GM23248 (cell line): Measurements from ENCODE around the gene MOCOS. TPM values are rescaled to one million over a fixed set of nuclear protein-coding genes. Genes with fewer than 3 reads are reported as not detected.

Experiments used
- DNase-seq: peaks from one replicate; pipeline ENCODE4 v3.0.0-alpha.2; 2015
- H2AFZ ChIP-seq: fragments of 200-600 bp; sonication (generic); 2 replicates; pipeline ENCODE4 v1.6.1; 2016; ENCODE audit warnings: antibody characterized with exemption
- H3F3A ChIP-seq: fragments of 200-600 bp; sonication (generic); 2 replicates; pipeline ENCODE4 v1.6.1; 2016; ENCODE audit warnings: mild to moderate bottlenecking, antibody characterized with exemption, mixed run types; ENCODE audit not compliant: insufficient read depth
- H3K27ac ChIP-seq: fragments of 200-600 bp; sonication (generic); 2 replicates; pipeline ENCODE4 v1.5.1; 2016; ENCODE audit warnings: mild to moderate bottlenecking
- H3K27me3 ChIP-seq: fragments of 200-600 bp; sonication (generic); replicated peaks from 2 replicates; pipeline ENCODE4 v1.6.1; 2016; ENCODE audit warnings: mild to moderate bottlenecking; ENCODE audit not compliant: insufficient read depth
- H3K36me3 ChIP-seq: fragments of 200-600 bp; sonication (generic); 2 replicates; pipeline ENCODE4 v1.6.1; 2016; ENCODE audit warnings: low read depth, mild to moderate bottlenecking
- H3K4me1 ChIP-seq: fragments of 200-600 bp; sonication (generic); 2 replicates; pipeline ENCODE4 v1.6.1; 2016; ENCODE audit warnings: mild to moderate bottlenecking; ENCODE audit not compliant: insufficient read depth
- H3K4me2 ChIP-seq: fragments of 200-600 bp; sonication (generic); one replicate; pipeline ENCODE4 v1.6.1; 2016; ENCODE audit warnings: mild to moderate bottlenecking; ENCODE audit not compliant: unreplicated experiment
- H3K4me3 ChIP-seq: fragments of 200-600 bp; sonication (generic); 2 replicates; pipeline ENCODE4 v1.5.1; 2016; ENCODE audit warnings: mild to moderate bottlenecking
- H3K79me2 ChIP-seq: fragments of 200-600 bp; sonication (generic); 2 replicates; pipeline ENCODE4 v1.6.1; 2016; ENCODE audit warnings: mild to moderate bottlenecking; ENCODE audit not compliant: insufficient read depth
- H3K9ac ChIP-seq: fragments of 200-600 bp; sonication (generic); 2 replicates; pipeline ENCODE4 v1.6.1; 2016; ENCODE audit warnings: mild to moderate bottlenecking
- H3K9me2 ChIP-seq: fragments of 200-600 bp; sonication (generic); 2 replicates; pipeline ENCODE4 v1.6.1; 2016; ENCODE audit warnings: mixed run types, mild to moderate bottlenecking, moderate library complexity; ENCODE audit not compliant: insufficient read depth
- H3K9me3 ChIP-seq: fragments of 200-600 bp; sonication (generic); one replicate; pipeline ENCODE4 v1.6.1; 2017; ENCODE audit warnings: low read depth
- H4K20me1 ChIP-seq: fragments of 200-600 bp; sonication (generic); 2 replicates; pipeline ENCODE4 v1.6.0; 2016; ENCODE audit not compliant: insufficient read depth
- EZH2 ChIP-seq: fragments of 200-600 bp; sonication (generic); IDR thresholded peaks from 2 replicates; pipeline ENCODE4 v1.6.1; 2018; ENCODE audit warnings: antibody characterized with exemption, mild to moderate bottlenecking; ENCODE audit not compliant: insufficient read depth, poor library complexity, severe bottlenecking
- EZH2phosphoT487 ChIP-seq: fragments of 200-600 bp; sonication (generic); IDR thresholded peaks from 2 replicates; pipeline ENCODE4 v1.6.1; 2018; ENCODE audit warnings: antibody characterized with exemption, moderate library complexity, mild to moderate bottlenecking, low read depth; ENCODE audit not compliant: insufficient read depth
- WGBS, 2 experiments: methylation state at CpG; one replicate each; pipeline ENCODE4 v1.1.6; 2015 to 2017; ENCODE audit warnings: low lambda C conversion rate in 2 of 2, low coverage in 1 of 2; ENCODE audit errors: missing lambda C conversion rate in 2 of 2; 5-methylcytosine and 5-hydroxymethylcytosine counted together
- in situ Hi-C: fragments of 300-500 bp; cut with MboI; formaldehyde crosslinking; loops from 2 replicates; pipeline ENCODE4 v1.15.0; 2020
- polyA plus RNA-seq: library from polyadenylated mRNA; unstranded; fragments of >200 nt; fragmentation: Nextera tagmentation; extraction: Ambion mirVana; gene quantifications from 2 replicates; pipeline ENCODE4 v1.2.1, GENCODE V29; 2016
- total RNA-seq: library from RNA; depleted of rRNA; stranded (reverse); fragments of >200 nt; shearing (Covaris generic); gene quantifications from 2 replicates; pipeline ENCODE4 v1.2.3, GENCODE V29; 2014

Gene MOCOS
- total and polyA plus RNA-seq, 2 experiments from 2014 or later, result 17.9 to 23.6 TPM

DNA sequence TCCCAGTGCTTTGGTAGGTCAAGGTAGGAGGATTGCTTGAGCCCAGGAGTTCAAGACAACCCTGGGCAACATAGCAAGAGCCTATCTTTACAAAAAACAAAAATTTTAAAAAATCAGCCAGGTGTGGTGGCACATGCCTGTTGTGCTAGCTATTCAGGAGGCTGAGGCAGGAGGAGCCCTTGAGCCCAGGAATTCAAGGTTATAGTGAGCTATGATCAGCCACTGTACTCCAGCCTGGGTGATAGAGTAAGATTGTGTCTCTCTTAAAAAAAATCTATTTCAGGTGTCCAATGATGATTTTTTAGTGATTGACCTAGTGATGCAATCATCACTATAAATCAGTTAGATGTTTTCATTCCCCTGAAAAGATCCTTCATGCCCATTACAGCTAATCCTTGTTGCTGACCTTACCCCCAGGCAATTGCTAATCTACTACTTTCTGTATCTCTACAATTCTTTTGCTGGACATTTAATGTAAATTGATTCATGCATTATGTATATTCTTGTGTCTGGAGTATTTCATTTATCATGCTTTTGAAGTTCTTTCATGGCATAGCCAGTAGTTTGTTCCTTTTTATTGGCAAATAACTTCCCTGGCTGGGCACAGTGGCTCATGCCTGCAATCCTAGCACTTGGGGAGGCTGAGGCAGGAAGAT, 10.3 kb downstream of the MOCOS start:
- Histone ChIP-seq H3K9me2 (no peaks in the 10 kb centered on the region), H4K20me1 (no peaks in the 10 kb centered on the region), H3K9me3 (no peaks in the 10 kb centered on the region), H3K4me1 (no peaks in the 10 kb centered on the region), H3F3A (no peaks in the 10 kb centered on the region), H3K9ac (no peak overlapping the region), H3K27ac (no peak overlapping the region), H3K4me3 (no peak overlapping the region), H2AFZ (no peak overlapping the region), H3K4me2 (no peak overlapping the region), H3K36me3 (peaks cover 10% of the 10 kb centered on the region; the same call in 1 of the 2 replicates), H3K27me3 (no peaks in the 10 kb centered on the region), H3K79me2 (peaks cover 11% of the 10 kb centered on the region; the same call in 1 of the 2 replicates)
- DNase-seq, result no peak
- no peak for TF ChIP-seq EZH2
- no peak for TF ChIP-seq EZH2phosphoT487
- in situ Hi-C loops, result no loop called here

DNA sequence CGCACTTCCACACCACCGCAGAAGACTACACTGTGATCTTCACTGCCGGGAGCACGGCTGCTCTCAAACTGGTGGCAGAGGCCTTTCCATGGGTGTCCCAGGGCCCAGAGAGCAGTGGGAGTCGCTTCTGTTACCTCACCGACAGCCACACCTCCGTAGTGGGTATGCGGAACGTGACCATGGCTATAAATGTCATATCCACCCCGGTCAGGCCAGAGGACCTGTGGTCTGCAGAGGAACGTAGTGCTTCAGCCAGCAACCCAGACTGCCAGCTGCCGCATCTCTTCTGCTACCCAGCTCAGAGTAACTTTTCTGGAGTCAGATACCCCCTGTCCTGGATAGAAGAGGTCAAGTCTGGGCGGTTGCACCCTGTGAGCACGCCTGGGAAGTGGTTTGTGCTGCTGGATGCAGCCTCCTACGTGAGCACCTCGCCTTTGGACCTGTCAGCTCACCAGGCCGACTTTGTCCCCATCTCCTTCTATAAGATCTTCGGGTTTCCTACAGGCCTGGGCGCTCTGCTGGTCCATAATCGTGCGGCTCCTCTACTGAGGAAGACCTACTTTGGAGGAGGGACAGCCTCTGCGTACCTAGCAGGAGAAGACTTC, 12.5 kb downstream of the MOCOS start:
- no peak overlapping the region for H3K4me2 ChIP-seq
- no peaks in the 10 kb centered on the region for H3K9me3 ChIP-seq
- H3K79me2 ChIP-seq, result 0 out of 2 replicates have a peak, but pooled peaks cover 3% of the 10 kb centered on the region
- no peaks in the 10 kb centered on the region for H3K4me1 ChIP-seq
- no peak for DNase-seq
- H2AFZ ChIP-seq, result no peak overlapping the region
- H3K9me2 ChIP-seq, result no peaks in the 10 kb centered on the region
- no peaks in the 10 kb centered on the region for H3F3A ChIP-seq
- no peak overlapping the region for H3K4me3 ChIP-seq
- H3K27me3 ChIP-seq, result no peaks in the 10 kb centered on the region
- 89 to 95% methylated on average over 21 to 22 of the region's 22 CpGs for WGBS, 2 experiments
- H3K9ac ChIP-seq, result no peak overlapping the region
- no peak for TF ChIP-seq EZH2phosphoT487
- TF ChIP-seq EZH2, result no peak
- no peaks in the 10 kb centered on the region for H4K20me1 ChIP-seq
- peaks cover 16% of the 10 kb centered on the region; the same call in 1 of the 2 replicates for H3K36me3 ChIP-seq
- no peak overlapping the region for H3K27ac ChIP-seq
- in situ Hi-C loops, result no loop called here

GRCh38 chr18:36200354-36200771, 13.1 kb downstream of the MOCOS start:
- no peaks in the 10 kb centered on the region for H3K9me2 ChIP-seq
- H3K4me2 ChIP-seq, result no peak overlapping the region
- H3K4me1 ChIP-seq, result no peaks in the 10 kb centered on the region
- H3K9ac ChIP-seq, result no peak overlapping the region
- H3K79me2 ChIP-seq, result 0 out of 2 replicates have a peak, but pooled peaks cover 3% of the 10 kb centered on the region
- no peak for DNase-seq
- H3K36me3 ChIP-seq, result peaks cover 16% of the 10 kb centered on the region; the same call in 1 of the 2 replicates
- H3K9me3 ChIP-seq, result no peaks in the 10 kb centered on the region
- no peaks in the 10 kb centered on the region for H3F3A ChIP-seq
- no peak overlapping the region for H3K27ac ChIP-seq
- no peaks in the 10 kb centered on the region for H3K27me3 ChIP-seq
- no peaks in the 10 kb centered on the region for H4K20me1 ChIP-seq
- in situ Hi-C loops, result no loop called here
- no peak for TF ChIP-seq EZH2phosphoT487
- no peak for TF ChIP-seq EZH2
- no peak overlapping the region for H3K4me3 ChIP-seq
- no peak overlapping the region for H2AFZ ChIP-seq

DNA sequence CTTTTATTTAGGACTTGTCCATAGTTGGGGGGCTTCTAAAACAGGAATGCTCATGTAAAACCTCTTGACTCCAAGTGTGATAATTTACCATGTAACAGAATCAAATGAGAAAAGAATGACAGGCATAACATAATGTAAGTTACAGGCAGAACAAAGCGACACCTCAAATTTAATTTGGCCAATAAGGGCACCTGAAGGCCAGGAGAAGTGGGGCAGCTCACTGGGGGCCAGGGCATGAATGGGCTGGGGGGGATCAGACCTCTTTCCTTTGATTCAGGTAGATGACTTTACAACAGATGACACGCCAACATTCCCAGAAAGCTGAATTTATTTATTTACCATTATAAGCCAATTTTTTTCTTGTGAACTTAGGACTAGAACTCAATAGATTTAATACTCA, 14.5 kb downstream of the MOCOS start:
- no peak overlapping the region for H3K27ac ChIP-seq
- WGBS, 2 experiments, result 93 to 100% methylated on average over 2 of the region's 2 CpGs
- no peak overlapping the region for H2AFZ ChIP-seq
- no peaks in the 10 kb centered on the region for H3K9me2 ChIP-seq
- no peaks in the 10 kb centered on the region for H3K9me3 ChIP-seq
- no peak overlapping the region for H3K4me2 ChIP-seq
- no peaks in the 10 kb centered on the region for H4K20me1 ChIP-seq
- H3F3A ChIP-seq, result no peaks in the 10 kb centered on the region
- TF ChIP-seq EZH2phosphoT487 (no peak), EZH2 (no peak)
- no peak for DNase-seq
- 0 out of 2 replicates have a peak, but pooled peaks cover 3% of the 10 kb centered on the region for H3K79me2 ChIP-seq
- in situ Hi-C loops, result no loop called here
- no peak overlapping the region for H3K4me3 ChIP-seq
- H3K9ac ChIP-seq, result no peak overlapping the region
- no peaks in the 10 kb centered on the region for H3K4me1 ChIP-seq
- H3K36me3 ChIP-seq, result peaks cover 13% of the 10 kb centered on the region
- no peaks in the 10 kb centered on the region for H3K27me3 ChIP-seq
